ENCODE data around the gene SRL.

SRL gene

GRCh38 chr16:4205971-4206370, 35.9 kb downstream of the SRL start:
- no peak overlapping the region for H3K4me3 ChIP-seq
- no peak overlapping the region for H3K27ac ChIP-seq
- DNase-seq (ENCODE audit: low read depth, low spot score), result no peak
- no peak overlapping the region for H3K9ac ChIP-seq (ENCODE audit: insufficient read length)
- H3K9me3 ChIP-seq (ENCODE audit: low read depth, low read length), result no peaks in the 10 kb centered on the region
- H3K36me3 ChIP-seq (ENCODE audit: insufficient read depth, low read length), result no peaks in the 10 kb centered on the region
- TF ChIP-seq FOXP2 (optimal IDR thresholded peaks at IDR 0.05; ENCODE audit: control extremely low read depth, extremely low read length, insufficient read depth) (no peak), EZH2 (IDR thresholded peaks at IDR 0.05) (no peak), POLR2AphosphoS5 (IDR thresholded peaks at IDR 0.05; ENCODE audit: borderline replicate concordance, low read depth, low read length) (no peak)

DNA sequence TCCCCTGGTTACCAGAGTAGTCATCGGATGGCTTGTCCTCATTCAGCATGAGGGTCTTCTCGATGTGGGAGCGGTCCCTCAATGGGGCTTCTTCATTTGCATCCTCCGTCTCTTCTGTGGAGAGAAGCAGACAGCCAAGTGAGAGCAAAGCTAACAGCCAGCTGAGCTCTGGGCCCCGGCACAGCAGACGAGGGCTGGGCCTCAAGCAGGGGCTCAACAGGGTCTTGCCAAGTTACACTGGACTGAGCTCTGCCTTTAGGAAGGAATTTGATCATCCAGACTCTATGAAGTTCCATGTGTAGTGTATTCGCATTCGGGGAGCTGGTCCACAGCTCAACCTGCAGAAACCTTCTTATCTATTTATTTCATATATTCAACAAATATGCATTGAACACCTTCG, 37.4 kb downstream of the SRL start:
- Histone ChIP-seq H3K4me3 (no peak overlapping the region), H3K36me3 (ENCODE audit: insufficient read depth, low read length) (no peaks in the 10 kb centered on the region), H3K27ac (no peak overlapping the region), H3K9ac (ENCODE audit: insufficient read length) (no peak overlapping the region), H3K9me3 (ENCODE audit: low read depth, low read length) (no peaks in the 10 kb centered on the region)
- DNase-seq (ENCODE audit: low read depth, low spot score), result no peak
- no peak for TF ChIP-seq POLR2AphosphoS5 (IDR thresholded peaks at IDR 0.05; ENCODE audit: borderline replicate concordance, low read depth, low read length)
- no peak for TF ChIP-seq EZH2 (IDR thresholded peaks at IDR 0.05)
- no peak for TF ChIP-seq FOXP2 (optimal IDR thresholded peaks at IDR 0.05; ENCODE audit: control extremely low read depth, extremely low read length, insufficient read depth)

DNA sequence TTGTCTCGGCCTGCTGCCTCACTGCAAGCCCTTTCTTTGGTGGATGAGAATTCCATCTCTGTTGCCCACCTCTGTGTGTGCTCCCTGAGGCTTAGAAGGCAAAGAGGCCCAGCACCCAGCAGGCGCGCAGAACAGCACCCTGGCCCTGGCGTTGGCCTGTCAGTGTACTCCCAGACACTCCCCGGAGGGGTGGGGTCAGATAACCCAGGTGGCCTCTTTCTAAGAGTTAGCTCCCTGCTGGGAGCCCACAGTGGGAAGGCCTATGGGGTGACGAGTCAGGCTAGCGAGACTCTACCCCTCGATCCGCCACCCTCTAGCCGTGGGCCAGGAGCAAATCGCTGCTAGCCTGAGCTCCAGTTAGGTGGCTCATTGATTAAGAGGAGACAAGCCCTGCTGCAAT, 38.1 kb downstream of the SRL start:
- no peak overlapping the region for H3K27ac ChIP-seq
- no peak overlapping the region for H3K9ac ChIP-seq (ENCODE audit: insufficient read length)
- no peaks in the 10 kb centered on the region for H3K9me3 ChIP-seq (ENCODE audit: low read depth, low read length)
- no peaks in the 10 kb centered on the region for H3K36me3 ChIP-seq (ENCODE audit: insufficient read depth, low read length)
- no peak overlapping the region for H3K4me3 ChIP-seq
- no peak for DNase-seq (ENCODE audit: low read depth, low spot score)
- TF ChIP-seq EZH2 (IDR thresholded peaks at IDR 0.05), result no peak
- no peak for TF ChIP-seq FOXP2 (optimal IDR thresholded peaks at IDR 0.05; ENCODE audit: control extremely low read depth, extremely low read length, insufficient read depth)
- TF ChIP-seq POLR2AphosphoS5 (IDR thresholded peaks at IDR 0.05; ENCODE audit: borderline replicate concordance, low read depth, low read length), result no peak

- no peaks in the 10 kb centered on the region for H3K9me3 ChIP-seq (ENCODE audit: low read depth, low read length)
- no peak for TF ChIP-seq POLR2AphosphoS5 (IDR thresholded peaks at IDR 0.05; ENCODE audit: borderline replicate concordance, low read depth, low read length)
- H3K27ac ChIP-seq, result no peak overlapping the region
- H3K36me3 ChIP-seq (ENCODE audit: insufficient read depth, low read length), result no peaks in the 10 kb centered on the region
- DNase-seq (ENCODE audit: low read depth, low spot score), result no peak
- no peak overlapping the region for H3K9ac ChIP-seq (ENCODE audit: insufficient read length)
- no peak overlapping the region for H3K4me3 ChIP-seq
Measured at GRCh38 chr16:4202615-4203345, 39.1 kb downstream of the SRL start.

DNA sequence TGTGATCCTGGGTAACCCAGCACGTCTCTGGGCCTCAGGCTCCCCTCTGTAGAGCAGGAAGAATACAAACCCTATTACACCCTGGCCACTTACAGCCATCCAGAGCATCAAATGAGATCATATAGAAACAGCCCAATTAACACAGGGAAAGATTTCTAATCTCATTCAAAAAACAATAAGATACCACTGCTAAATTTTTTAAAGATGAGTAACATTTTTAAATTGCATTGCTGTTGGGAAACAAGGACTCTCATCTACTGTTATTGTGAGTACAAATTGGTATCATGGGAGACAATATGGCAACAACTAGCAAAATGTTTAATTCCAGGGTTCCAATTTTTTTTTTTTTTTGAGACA, 41.1 kb downstream of the SRL start:
- Histone ChIP-seq H3K27ac (no peak overlapping the region), H3K4me3 (no peak overlapping the region), H3K9ac (ENCODE audit: insufficient read length) (no peak overlapping the region), H3K36me3 (ENCODE audit: insufficient read depth, low read length) (no peaks in the 10 kb centered on the region), H3K9me3 (ENCODE audit: low read depth, low read length) (no peaks in the 10 kb centered on the region)
- no peak for TF ChIP-seq POLR2AphosphoS5 (IDR thresholded peaks at IDR 0.05; ENCODE audit: borderline replicate concordance, low read depth, low read length)
- no peak for TF ChIP-seq EZH2 (IDR thresholded peaks at IDR 0.05)
- TF ChIP-seq FOXP2 (optimal IDR thresholded peaks at IDR 0.05; ENCODE audit: control extremely low read depth, extremely low read length, insufficient read depth), result no peak
- DNase-seq (ENCODE audit: low read depth, low spot score), result no peak

- Histone ChIP-seq H3K9me3 (ENCODE audit: low read depth, low read length) (no peaks in the 10 kb centered on the region), H3K27ac (no peak overlapping the region), H3K36me3 (ENCODE audit: insufficient read depth, low read length) (no peaks in the 10 kb centered on the region), H3K4me3 (no peak overlapping the region), H3K9ac (ENCODE audit: insufficient read length) (no peak overlapping the region)
- no peak for DNase-seq (ENCODE audit: low read depth, low spot score)
- TF ChIP-seq POLR2AphosphoS5 (IDR thresholded peaks at IDR 0.05; ENCODE audit: borderline replicate concordance, low read depth, low read length), result no peak
- TF ChIP-seq EZH2 (IDR thresholded peaks at IDR 0.05), result no peak
- no peak for TF ChIP-seq FOXP2 (optimal IDR thresholded peaks at IDR 0.05; ENCODE audit: control extremely low read depth, extremely low read length, insufficient read depth)
Measured at GRCh38 chr16:4200000-4200780, 41.7 kb downstream of the SRL start.

DNA sequence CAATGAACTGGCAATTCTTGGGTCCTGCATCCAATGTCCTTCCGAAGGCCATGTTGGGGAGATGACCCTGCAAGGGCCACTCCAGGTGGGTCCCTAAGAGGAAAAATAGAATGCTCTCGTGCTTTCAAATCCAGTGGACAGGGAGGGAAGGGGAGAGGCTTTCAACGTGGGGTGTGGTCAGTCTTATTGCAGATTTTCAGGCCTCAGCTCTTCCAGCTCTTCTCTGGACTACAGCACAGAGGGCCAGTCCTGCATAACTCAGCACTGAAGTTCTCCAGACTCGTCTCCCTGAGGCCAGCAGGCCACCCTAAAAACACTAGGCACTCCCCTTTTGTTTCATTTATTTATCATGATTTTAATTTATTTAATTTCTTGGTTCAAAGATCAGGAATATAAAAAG, 43.1 kb downstream of the SRL start:
- DNase-seq (ENCODE audit: low read depth, low spot score), result no peak
- Histone ChIP-seq H3K27ac (no peak overlapping the region), H3K4me3 (no peak overlapping the region), H3K36me3 (ENCODE audit: insufficient read depth, low read length) (no peaks in the 10 kb centered on the region), H3K9me3 (ENCODE audit: low read depth, low read length) (no peaks in the 10 kb centered on the region), H3K9ac (ENCODE audit: insufficient read length) (no peak overlapping the region)
- TF ChIP-seq POLR2AphosphoS5 (IDR thresholded peaks at IDR 0.05; ENCODE audit: borderline replicate concordance, low read depth, low read length) (no peak), FOXP2 (optimal IDR thresholded peaks at IDR 0.05; ENCODE audit: control extremely low read depth, extremely low read length, insufficient read depth) (no peak), EZH2 (IDR thresholded peaks at IDR 0.05) (no peak)

DNA sequence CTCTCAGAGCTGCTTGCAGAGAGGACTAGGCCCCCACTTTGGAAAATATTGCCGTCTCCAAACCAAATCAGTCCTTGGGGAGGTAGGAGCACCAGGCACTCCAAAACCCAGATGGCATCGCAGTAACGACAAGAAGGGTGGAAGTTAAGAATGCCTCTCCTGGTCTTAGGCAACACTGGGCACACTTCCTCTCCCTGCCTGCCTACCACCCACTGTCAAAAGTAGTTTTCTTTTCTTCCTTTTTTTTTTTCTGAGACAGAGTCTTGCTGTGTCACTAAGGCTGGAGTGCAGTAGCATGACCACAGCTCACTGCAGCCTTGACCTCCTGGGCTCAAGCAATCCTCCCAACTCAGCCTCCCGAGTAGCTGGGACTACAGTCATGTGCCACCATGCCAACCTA, 47.2 kb downstream of the SRL start:
- H3K9ac ChIP-seq (ENCODE audit: insufficient read length), result no peak overlapping the region
- H3K27ac ChIP-seq, result no peak overlapping the region
- no peak for TF ChIP-seq FOXP2 (optimal IDR thresholded peaks at IDR 0.05; ENCODE audit: control extremely low read depth, extremely low read length, insufficient read depth)
- no peak for TF ChIP-seq POLR2AphosphoS5 (IDR thresholded peaks at IDR 0.05; ENCODE audit: borderline replicate concordance, low read depth, low read length)
- no peak for TF ChIP-seq EZH2 (IDR thresholded peaks at IDR 0.05)
- H3K36me3 ChIP-seq (ENCODE audit: insufficient read depth, low read length), result no peaks in the 10 kb centered on the region
- H3K4me3 ChIP-seq, result no peak overlapping the region
- no peaks in the 10 kb centered on the region for H3K9me3 ChIP-seq (ENCODE audit: low read depth, low read length)
- no peak for DNase-seq (ENCODE audit: low read depth, low spot score)
